Liver (tissue), 3 donors: Measurements from ENCODE around the gene LDB3.

ENCODE experiments used
- CTCF ChIP-seq: fragments of 150-350 bp; IDR thresholded peaks from 2 replicates; pipeline ENCODE4 v1.5.1; 2017; ENCODE audit warnings: improper control_type of control experiment, low read depth, low read length; ENCODE audit not compliant: missing input control
- EGR1 ChIP-seq, 2 donors: IDR thresholded peaks; 2 replicates each; pipeline ENCODE4 v1.6.1; 2016 to 2018; ENCODE audit warnings: antibody characterized with exemption in 2 of 2, low read depth in 2 of 2
- GABPA ChIP-seq, 2 donors: IDR thresholded peaks in 1 of 2; conservative IDR thresholded peaks in 1 of 2; 2 replicates each; pipeline ENCODE4 v1.6.1; 2016; ENCODE audit warnings: antibody characterized with exemption in 2 of 2, mild to moderate bottlenecking in 1 of 2, moderate library complexity in 1 of 2
- HNF4A ChIP-seq, 2 donors: conservative IDR thresholded peaks; 2 replicates each; pipeline ENCODE4 v1.6.1; 2016; ENCODE audit warnings: antibody characterized with exemption in 2 of 2, mild to moderate bottlenecking in 2 of 2
- MAX ChIP-seq: IDR thresholded peaks from 2 replicates; pipeline ENCODE4 v1.6.1; 2016; ENCODE audit warnings: antibody characterized with exemption
- REST ChIP-seq: IDR thresholded peaks from 2 replicates; pipeline ENCODE4 v1.6.1; 2016; ENCODE audit warnings: antibody characterized with exemption, mild to moderate bottlenecking
- SP1 ChIP-seq: IDR thresholded peaks from 2 replicates; pipeline ENCODE4 v1.6.1; 2018; ENCODE audit warnings: antibody characterized with exemption, mild to moderate bottlenecking
- TAF1 ChIP-seq: conservative IDR thresholded peaks from 2 replicates; pipeline ENCODE4 v1.6.1; 2016; ENCODE audit warnings: antibody characterized with exemption, mild to moderate bottlenecking
- YY1 ChIP-seq: IDR thresholded peaks from 2 replicates; pipeline ENCODE4 v1.6.1; 2016; ENCODE audit warnings: antibody characterized with exemption, mild to moderate bottlenecking
- donor health status: healthy.
- donor health status: healthy.

GRCh38 chr10:86673216-86673826, 5.0 kb downstream of the LDB3 start:
- TF ChIP-seq CTCF: no peak
- TF ChIP-seq GABPA (IDR thresholded peaks at IDR 0.05 in 1 of 2, conservative IDR thresholded peaks at IDR 0.05 in 1 of 2): no peak
- no peak for TF ChIP-seq YY1
- TF ChIP-seq MAX: no peak
- no peak for TF ChIP-seq REST
- no peak for TF ChIP-seq EGR1 (IDR thresholded peaks at IDR 0.05; ENCODE audit: low read depth in 2 of 2)
- no peak for TF ChIP-seq TAF1
- no peak for TF ChIP-seq SP1
- no peak for TF ChIP-seq HNF4A (conservative IDR thresholded peaks at IDR 0.05)
